Measurements from ENCODE around the gene COL4A2.

DNA sequence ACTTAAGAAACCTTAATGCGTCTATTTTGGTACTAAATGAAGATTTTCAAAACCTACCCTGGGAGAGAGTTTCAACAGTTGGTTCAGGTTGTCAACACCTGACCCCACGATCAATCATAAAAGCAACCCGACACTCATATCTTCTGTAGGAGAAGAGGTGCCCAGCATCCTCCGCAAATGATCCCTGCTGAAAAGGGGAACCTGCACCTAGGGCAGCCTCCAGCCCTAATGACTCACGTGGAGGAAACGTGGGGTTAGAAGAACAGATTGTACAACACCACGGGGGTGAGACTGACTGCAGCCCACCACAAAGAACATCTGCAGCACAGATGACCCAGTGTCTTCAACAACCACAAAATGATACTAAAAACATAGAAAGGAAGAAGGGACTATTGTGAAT lies 138.1 kb downstream of the COL4A2 start:
- TF ChIP-seq, protein P1, sequence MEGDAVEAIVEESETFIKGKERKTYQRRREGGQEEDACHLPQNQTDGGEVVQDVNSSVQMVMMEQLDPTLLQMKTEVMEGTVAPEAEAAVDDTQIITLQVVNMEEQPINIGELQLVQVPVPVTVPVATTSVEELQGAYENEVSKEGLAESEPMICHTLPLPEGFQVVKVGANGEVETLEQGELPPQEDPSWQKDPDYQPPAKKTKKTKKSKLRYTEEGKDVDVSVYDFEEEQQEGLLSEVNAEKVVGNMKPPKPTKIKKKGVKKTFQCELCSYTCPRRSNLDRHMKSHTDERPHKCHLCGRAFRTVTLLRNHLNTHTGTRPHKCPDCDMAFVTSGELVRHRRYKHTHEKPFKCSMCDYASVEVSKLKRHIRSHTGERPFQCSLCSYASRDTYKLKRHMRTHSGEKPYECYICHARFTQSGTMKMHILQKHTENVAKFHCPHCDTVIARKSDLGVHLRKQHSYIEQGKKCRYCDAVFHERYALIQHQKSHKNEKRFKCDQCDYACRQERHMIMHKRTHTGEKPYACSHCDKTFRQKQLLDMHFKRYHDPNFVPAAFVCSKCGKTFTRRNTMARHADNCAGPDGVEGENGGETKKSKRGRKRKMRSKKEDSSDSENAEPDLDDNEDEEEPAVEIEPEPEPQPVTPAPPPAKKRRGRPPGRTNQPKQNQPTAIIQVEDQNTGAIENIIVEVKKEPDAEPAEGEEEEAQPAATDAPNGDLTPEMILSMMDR (IDR thresholded peaks at IDR 0.05): no peak
- TF ChIP-seq POLR2A (IDR thresholded peaks at IDR 0.05): no peak

Data from right lobe of liver (tissue), 4 donors.